Measurements from ENCODE around the gene SAP25.

The SAP25 gene

DNA sequence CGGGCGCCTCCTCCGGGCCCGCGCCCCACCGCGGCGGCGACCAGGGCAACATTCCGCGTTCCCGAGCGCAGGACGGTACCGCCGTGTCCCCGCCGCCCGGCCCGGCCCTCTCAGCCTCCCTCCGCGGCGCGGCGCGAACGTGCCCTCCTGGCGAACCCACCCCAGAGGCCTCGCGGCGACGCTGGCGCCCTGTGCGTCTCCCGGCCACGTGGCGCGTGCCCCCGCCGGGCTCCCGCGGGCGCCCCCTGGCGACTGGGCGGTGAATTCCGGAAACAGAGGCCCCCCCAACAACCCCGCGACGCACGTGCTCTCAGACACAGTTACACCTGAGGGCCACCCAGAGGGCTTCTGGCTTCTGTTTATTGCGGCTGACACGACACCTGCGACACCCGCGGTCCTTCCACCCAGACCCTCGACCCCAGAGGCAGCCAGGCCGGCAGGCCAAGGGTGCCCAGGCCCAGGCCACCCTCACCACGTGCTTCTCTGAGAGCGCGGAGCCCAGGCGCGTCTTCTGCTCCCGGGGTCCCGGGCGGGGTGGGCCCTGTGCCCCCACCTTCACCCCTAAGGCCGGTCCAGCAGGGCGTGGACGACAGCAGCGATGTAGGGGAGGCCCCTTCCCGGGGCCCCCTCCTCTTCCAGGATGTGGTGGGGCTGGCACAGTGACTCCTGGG is at the start of gene SAP25:
Gene SAP25, minus strand, starts transcription at position 210 of the 671 bp plus-strand sequence. Its CDS starts 158 bp downstream, at position 52.
- DNase-seq (ENCODE audit: low read depth): no peak

DNA sequence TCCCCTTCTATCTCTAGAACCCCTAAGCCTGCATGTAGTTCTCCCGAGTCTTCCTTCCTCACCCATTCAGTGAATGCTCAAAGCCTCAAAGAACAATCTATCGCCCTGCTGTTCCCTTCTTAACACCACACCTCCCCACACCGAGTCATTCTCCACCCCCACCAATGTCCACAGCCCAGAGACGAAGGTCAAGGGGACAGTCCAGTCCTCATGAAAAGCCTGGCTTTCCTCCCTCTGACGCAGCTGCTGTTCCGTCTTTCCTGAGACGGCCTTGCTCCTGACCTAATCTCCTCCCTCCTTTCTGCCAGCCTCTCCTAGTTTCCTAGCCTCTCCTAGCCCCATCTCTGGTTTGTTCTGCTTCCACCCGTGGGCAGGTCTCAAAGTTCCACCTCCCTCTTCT is 47.9 kb upstream of the SAP25 start:
- no peak for DNase-seq (ENCODE audit: low read depth)

DNA sequence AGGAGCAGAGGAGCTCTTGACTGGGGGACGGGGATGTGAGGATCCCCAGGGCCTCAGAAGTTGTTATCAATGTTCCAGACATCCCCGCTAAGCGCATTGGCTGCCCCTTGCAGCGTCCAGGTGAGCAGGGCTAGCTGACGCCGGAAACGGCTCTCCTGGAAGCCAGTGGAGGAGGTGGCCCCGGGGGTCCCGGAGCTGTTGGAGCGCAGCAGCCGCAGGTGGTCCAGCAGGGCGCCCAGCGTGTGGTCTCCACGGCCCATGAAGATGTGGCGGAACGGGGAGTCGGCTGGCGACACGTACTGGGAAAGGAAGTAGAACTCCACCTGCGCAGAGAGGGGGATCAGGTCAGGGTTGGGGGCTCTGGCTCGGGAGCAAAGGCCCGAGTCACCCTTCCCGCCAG is 47.1 kb upstream of the SAP25 start:
- no peak for DNase-seq (ENCODE audit: low read depth)

DNA sequence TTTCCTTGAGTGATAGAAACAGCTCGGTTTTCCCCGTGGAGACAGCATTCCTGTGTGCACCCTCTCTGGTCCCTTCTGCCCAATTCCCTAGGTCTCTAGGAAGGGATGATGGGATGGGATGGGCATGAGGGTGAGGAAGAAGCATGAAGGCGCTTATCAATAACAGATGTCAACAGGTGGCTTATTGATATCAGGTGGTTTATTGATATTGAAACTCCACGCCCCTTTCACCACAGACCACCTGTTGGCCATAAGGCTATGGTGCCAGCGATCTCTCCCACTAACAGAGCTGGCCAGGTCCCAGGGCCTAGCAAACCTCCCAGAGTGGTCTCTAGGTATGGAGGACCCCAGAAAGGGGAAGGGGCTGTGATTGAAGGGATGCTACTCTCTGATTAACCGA is 46.5 kb upstream of the SAP25 start:
- no peak for DNase-seq (ENCODE audit: low read depth)

DNA sequence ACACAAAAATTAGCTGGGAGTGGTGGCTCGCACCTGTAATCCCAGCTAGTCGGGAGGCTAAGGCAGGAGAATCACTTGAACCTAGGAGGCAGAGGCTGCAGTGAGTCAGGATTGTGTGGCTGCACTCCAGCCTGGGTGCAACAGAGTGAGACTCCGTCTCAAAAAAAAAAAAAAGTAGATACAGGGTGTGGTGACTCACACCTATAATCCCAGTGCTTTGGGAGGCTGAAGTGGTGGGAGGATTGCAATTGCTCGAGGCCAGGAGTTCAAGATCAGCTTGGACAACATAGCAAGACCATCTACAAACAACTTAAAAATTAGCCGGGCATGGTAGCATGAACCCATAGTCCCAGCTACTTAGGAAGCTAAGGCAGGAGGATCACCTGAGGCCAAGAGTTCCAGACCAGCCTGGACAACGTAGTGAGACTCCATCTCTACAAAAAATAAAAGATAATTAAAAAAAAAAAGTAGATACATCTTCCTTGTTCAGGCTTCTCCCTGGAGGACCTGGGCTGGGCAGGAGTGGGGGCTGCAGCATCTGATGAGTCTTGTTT is 40.7 kb upstream of the SAP25 start:
- no peak for DNase-seq (ENCODE audit: low read depth)

DNA sequence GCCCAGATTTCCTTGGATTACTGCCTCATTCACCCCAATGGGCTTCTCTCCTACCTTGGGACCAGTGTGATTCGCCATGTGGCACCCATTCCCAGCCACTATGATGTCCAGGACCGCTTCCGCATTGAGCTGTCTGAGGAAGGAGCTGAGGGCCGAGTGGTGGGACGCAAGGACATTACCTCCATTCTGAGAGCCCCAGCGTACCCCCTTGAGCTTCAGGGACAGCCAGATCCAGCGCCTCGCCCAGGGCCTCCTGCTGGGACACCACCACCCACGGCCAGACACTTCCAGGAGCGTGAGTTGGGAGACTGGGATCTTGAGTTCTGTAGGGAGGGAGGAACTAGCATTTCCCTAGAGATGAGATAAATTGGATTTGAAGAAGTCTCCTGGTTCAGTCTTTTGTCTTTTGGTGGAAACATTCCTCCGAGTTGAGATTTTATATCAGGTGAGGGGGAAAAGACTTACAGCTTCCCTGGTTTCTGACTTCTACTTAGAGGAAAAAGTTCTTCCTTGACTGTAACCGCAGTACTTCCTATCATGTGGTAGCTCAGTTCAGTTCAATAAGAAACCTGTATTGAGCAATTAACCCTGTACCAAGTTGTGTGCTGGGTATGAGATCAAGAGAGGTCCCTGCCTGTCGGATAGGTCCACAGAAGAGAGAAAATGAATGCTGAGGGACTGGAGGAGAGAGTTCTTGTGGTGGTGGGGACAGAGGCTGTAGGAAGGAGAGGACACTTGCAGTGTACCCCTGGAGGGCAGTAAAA is 39.9 kb upstream of the SAP25 start:
- no peak for DNase-seq (ENCODE audit: low read depth)

DNA sequence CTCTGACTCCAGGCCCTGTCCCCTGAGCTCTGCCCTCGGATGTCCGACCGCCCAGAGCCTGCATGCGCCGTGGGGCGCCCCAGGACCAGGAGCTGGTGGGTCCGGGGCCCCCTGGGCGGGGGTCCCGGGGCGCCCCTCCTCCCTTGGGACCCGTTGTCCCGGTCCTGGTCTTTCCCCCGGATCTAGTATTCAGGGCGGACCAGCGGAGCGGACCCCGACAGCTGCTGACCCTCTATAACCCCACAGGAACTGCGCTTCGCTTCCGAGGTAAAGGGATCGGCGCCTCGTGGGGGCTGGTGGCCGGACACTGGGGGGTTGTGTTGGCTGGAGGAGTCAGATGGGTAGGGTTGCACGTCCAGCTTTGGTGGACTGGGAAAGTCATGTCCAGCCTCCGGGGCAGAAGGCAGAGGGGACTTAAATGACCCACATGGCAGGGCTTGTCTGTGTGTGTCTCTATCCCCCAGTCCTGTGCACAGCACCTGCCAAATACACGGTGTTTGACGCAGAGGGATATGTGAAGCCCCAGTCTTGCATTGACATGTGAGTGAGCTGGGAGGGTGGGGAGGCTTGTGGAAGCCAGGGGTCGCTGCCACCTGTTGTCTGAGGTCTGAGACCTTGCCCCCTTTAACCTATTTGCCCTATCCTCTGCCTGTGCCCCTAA is 39.2 kb upstream of the SAP25 start:
- DNase-seq (ENCODE audit: low read depth): peak; percentile 15

DNA sequence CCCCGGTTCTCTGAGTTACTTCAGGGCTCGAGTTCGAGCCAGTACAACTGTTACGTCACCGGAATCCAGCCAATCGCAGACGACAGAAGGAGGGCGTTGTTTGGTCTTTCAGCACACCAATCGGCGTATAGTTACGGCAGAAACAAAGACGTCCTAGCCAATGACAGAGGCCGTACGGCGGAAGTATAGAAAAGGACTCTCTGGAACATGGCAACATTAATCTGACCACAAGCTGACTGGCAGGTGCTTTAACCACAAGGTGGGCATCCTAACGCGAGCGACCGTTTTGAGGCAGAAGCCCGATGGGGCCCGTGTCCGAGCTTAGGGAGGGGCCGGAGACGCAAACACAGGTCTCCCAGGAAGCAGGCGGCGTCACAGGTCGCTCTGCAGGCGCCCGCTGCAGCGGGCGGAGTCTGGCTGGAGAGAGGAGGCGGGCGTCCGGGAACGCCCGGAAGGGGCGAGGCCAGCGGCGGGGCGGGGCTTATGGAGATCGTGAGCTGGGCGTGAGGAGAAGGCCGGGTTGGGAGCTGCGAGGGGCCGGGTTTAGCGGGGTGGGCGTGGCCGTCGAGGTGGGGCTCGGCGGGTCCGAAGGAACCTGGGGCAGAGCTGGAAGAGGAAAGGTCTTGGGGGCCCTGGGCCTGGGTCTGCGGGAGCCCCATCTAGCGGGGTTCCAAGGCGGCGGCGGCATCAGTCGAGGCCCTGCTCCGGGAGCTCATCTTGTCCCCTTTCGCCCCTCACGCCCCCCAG is 38.5 kb upstream of the SAP25 start, which contains the start of gene MOSPD3:
Gene MOSPD3, plus strand, starts transcription at position 558 of the 747 bp plus-strand sequence. CDS start 252 bp downstream, outside the sequence.
- DNase-seq (ENCODE audit: low read depth): peak; percentile 99

DNA sequence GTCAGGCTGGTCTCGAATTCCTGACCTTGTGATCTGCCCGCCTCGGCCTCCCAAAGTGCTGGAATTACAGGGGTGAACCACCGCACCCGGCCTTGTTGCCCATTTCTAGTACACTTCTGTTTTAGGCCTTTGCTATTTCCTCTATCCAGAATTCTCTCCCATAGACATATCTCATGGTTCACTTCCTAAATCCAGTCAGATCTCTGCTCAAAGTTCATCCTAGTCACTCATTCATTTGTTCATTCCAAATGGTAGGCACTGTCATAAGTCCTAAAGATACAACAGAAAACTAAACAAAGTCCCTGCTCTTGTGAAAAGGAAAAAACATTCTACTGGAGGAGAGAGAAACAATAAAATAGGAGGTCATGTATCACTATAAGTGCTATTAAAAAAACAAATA is 36.3 kb upstream of the SAP25 start:
- no peak for DNase-seq (ENCODE audit: low read depth)

DNA sequence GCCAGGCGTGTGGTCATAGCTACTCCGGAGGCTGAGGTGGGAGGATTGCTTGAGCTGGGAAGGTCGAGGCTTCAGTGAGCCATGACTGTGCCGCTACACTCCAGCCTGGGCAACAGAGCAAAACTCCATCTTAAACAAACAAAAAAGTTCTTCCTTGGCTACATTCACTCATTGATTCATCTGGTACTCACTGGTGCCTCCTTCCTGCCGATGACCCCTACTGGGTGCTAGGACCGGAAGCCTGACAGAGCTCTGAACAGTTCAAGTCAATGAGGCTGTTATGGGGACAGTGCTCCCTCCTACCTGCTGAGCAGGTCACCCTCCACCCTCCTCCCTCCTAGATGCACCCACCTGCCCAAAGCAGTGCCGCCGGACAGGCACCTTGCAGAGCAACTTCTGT is 33.4 kb upstream of the SAP25 start:
- DNase-seq (ENCODE audit: low read depth): no peak

DNA sequence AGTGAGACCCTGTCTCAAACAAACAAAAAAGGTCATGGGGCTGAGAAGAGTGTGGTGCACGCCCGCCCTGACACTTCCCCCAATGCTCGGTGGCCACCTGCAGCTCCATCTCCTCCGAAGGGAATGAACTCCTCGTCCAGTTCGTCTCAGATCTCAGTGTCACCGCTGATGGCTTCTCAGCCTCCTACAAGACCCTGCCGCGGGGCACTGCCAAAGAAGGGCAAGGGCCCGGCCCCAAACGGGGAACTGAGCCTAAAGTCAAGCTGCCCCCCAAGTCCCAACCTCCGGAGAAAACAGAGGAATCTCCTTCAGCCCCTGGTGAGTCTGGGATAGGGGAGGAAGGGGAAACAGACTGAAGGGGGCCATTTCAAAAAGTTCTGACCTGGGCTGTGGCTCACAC is 32.6 kb upstream of the SAP25 start:
- no peak for DNase-seq (ENCODE audit: low read depth)

DNA sequence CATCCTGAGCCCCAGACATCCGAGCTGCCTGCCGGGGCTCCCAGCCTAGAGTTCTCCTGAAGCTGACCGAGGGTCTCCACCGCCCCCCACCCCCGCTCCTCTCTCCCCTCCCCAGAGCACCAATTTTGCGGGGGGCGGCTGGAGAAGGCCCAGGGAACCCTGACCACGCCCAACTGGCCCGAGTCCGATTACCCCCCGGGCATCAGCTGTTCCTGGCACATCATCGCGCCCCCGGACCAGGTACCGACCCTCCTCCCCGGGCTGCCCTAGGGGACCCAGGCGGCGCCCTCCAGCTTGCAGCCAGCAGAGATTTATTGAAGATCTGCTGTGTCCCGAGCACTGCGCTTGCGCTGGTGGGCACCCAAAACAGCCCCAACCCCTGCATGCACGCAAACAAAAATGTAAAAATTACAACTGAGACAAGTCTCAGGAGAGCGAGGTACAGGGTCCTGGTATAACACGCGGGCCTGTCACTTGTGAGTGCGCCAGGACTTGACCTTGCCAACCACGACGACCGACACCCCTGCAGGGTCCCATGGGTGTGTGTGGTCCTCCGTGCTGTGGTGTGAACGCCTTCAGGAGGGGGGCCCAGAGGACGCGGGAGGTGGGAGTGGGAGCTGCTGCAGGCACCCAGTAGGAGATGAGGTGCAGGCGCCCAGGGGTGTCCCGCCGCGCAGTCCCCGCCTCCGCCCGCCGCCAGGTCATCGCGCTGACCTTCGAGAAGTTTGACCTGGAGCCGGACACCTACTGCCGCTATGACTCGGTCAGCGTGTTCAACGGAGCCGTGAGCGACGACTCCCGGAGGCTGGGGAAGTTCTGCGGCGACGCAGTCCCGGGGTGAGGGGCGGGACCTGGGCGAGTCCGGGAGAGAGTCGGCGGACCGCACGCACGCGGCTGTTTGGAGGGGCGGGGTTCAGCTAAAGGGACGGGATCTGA is 31.5 kb upstream of the SAP25 start:
- DNase-seq (ENCODE audit: low read depth): peak; percentile 40

DNA sequence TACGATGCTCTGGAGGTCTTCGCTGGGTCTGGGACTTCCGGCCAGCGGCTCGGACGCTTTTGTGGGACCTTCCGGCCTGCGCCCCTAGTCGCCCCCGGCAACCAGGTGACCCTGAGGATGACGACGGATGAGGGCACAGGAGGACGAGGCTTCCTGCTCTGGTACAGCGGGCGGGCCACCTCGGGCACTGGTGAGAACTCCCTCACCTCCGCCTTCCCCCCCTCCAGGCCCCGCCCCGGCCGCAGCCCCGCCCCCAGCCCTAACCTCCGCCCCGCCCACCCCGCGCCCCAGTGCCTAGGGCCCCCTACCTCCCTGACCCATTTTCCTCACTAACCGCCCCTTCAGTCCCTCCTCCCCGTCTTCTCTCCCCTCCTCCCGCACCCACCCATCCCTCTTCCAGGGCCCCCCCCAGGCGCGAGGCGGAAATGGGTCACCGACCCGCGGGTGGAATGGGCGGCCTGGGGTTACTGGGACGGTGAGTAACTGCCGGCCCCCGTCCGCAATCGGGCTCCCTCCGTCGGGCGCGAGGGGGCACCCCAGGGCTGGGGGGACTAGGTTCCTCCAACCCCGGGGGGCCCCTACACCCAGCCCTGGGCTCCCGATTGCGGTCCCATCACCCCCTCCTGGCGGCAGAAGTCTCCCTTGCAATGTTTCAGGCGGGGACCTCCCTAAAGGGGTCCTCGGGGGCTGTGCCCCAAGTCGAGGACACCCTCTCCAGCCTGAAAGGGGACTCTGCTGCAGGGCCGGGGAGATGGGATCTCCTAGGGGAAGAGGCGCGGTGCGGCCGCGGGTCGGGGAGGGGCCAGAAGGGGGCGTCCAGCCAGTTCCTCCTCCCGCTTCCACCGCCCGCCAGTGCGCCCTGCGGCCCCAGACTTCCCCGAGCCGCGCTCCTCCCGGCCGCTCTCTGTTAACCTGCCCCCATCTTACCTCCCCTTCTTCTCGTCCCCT is 30.6 kb upstream of the SAP25 start:
- DNase-seq (ENCODE audit: low read depth): peak; percentile 77

DNA sequence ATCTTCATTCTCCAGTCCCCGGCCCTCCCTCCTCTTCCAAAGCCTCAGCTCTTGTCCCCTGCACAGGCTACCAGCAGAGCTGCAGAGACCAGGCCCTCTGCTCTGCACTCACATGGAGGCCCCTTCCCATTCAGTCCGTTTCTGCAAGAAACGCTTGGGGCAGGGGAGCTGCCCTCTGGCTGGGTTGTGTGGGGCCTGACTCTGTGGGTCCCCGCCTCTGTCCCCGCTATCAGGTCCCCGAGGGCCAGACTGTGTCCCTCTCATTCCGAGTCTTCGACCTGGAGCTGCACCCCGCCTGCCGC is 30.0 kb upstream of the SAP25 start:
- no peak for DNase-seq (ENCODE audit: low read depth)

DNA sequence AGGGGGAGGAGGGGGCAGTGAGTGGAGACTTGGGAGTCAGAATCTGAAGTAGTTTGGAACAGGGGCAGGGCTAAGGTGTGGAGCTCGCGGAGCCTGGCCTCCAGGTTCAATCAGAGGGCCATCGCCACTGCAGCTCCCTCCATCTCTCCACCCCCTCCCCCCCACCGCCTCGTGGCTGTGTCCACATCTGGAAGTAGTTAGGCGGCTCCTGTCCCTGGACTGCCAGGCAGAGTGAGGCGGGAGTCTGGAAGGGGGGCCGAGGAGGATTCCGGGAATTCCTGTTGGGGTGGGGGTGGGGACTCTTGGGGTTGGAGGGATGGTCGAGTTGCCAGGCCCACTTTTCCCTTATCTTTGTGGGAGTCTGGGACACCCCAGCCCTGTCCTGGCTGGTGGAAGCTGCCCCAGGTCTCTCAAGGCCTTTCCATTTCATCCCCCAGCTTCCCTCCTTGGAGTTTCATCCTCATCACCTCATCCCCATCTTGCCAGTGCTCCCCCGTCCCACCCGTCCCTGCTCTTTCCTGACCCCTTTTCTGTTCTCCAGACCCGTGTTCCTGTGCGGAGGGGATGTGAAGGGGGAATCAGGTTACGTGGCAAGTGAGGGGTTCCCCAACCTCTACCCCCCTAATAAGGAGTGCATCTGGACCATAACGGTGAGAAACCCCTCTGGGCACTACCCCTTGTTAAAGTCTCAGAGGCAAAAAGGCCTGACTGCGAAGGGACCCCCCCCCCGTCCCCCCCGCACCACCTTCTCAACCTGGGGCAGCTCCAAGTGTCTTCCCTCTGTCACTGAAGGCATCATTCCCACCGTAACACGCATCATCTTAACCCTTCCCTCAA is 29.4 kb upstream of the SAP25 start:
- DNase-seq (ENCODE audit: low read depth): no peak

DNA sequence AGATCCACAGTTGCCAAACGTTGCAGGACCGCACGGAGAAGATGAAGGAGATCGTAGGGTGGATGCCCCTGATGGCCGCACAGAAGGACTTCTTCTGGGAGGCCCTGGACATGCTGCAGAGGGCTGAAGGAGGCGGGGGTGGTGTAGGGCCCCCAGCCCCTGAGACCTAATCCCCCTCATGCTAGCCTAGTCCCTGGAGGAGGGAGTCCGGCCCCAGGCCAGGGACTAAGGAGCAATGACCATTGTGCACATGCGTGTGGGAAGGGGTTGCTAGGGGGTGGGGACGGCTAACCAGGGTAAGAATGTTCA is 27.0 kb upstream of the SAP25 start:
- no peak for DNase-seq (ENCODE audit: low read depth)

DNA sequence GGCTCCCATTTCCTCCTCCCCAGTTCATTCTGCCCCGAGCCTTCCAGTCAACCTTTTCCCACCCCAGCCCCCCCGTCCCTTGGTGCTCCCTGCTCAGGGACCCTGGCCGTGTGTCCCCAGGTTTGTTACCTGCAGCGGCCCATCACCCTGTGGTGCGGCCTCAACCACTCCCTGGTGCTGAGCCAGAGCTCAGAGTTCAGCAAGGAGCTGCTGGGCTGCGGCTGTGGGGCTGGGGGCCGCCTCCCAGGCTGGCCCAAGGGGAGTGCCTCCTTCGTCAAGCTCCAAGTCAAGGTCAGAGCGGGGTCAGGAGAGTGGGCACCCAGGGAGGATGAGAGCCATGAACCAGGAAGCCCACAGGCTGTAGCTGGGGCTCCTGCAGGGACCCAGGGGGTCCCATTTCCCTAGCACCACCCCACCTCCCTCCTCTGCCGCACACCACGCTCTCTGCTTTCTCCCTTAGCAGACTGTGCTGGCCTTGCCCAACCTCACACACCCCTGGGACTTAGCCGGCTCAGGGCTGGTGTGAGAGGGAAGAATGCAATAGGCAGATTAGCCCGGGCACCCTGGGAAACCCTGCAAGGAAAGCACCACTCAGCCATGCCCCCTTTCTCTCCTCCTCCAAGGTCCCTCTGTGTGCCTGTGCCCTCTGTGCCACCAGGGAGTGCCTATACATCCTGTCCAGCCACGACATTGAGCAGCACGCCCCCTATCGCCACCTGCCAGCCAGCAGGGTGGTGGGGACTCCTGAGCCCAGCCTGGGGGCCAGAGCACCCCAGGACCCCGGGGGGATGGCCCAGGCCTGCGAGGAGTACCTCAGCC is 26.4 kb upstream of the SAP25 start:
- no peak for DNase-seq (ENCODE audit: low read depth)

DNA sequence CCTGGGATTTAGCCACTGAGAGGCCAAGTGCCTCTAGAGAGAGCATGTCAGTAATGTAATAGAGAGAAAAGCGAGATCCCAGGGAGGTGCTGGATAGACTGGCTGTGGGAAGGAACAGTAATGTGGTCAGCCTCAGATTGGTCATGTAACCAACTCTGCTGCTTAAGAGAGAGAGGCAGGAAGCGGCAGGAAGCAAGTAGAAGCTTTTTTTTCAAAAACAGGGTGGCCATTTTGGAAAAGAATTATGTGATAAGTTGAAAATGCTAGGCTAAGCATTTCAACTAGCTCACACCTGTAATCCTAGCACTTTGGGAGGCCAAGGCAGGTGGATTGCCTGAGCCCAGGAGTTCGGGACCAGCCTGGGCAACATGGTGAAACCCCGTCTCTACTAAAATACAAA is 24.7 kb upstream of the SAP25 start:
- no peak for DNase-seq (ENCODE audit: low read depth)

Measured in activated T-cell treated with anti-CD3 and anti-CD28 coated beads for 48 hours (primary cell).